ENCODE data around the gene CES5A.

DNA sequence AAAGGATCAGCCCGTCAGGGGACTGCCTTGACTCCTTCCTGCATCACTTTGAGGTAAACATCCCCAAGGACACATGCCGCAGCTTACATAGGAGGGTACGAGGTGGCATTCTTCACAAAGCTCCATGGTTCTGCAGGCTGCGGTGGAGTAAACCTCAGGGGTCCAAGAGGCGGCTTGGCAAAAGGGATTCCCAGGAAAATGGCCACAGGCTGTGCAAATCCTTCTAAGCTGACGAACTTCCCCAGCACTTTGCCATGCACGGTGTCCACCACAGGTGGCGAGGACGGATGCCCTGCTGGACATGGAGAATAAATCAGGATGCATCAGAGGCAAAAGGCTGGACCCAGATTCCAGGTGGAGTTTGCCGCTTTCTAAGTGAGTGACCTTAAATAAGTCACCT, 46.5 kb downstream of the CES5A start:
- TF ChIP-seq FOXM1 (IDR thresholded peaks at IDR 0.05; ENCODE audit: borderline replicate concordance, low read depth) (no peak), YY1 (IDR thresholded peaks at IDR 0.05; ENCODE audit: low read depth) (no peak), EP300 (IDR thresholded peaks at IDR 0.05; ENCODE audit: borderline replicate concordance) (no peak), CEBPB (IDR thresholded peaks at IDR 0.05) (no peak), ZBTB7A (IDR thresholded peaks at IDR 0.05; ENCODE audit: low read depth) (no peak)

Data from Ishikawa (cell line).